ENCODE measurements around the gene CHST15.

CHST15 gene

GRCh38 chr10:123995461-123996131, 97.8 kb downstream of the CHST15 start:
- H3K9ac ChIP-seq = peak overlapping the region; percentile 56; the same call in 1 of the 2 replicates
- no peaks in the 10 kb centered on the region for H4K20me1 ChIP-seq (ENCODE audit: insufficient read depth)
- peak overlapping the region; percentile 50 for H2AFZ ChIP-seq (ENCODE audit: low read depth)
- no peak overlapping the region for H3K4me3 ChIP-seq (IDR thresholded peaks at IDR 0.05; ENCODE audit: insufficient read depth, low read depth, low read length)
- peak overlapping the region; percentile 93 for H3K27ac ChIP-seq
- peak; percentile 55 for TF ChIP-seq CTCF (conservative IDR thresholded peaks at IDR 0.05; ENCODE audit: low read depth, low read length)
- H3K4me1 ChIP-seq (ENCODE audit: low read depth, poor library complexity, severe bottlenecking) = peaks cover 58% of the 10 kb centered on the region
- H3K27me3 ChIP-seq (ENCODE audit: insufficient read depth, low read depth) = no peaks in the 10 kb centered on the region
- H3K36me3 ChIP-seq (ENCODE audit: insufficient read depth) = no peaks in the 10 kb centered on the region
- H3K79me2 ChIP-seq (ENCODE audit: insufficient read depth, low read depth) = no peaks in the 10 kb centered on the region
- H3K4me2 ChIP-seq = peak overlapping the region; percentile 91

- peak overlapping the region; percentile 93 for H3K27ac ChIP-seq
Measured at GRCh38 chr10:123995082-123995460, 98.3 kb downstream of the CHST15 start.

GRCh38 chr10:123994417-123995081, 98.8 kb downstream of the CHST15 start:
- no peaks in the 10 kb centered on the region for H3K27me3 ChIP-seq (ENCODE audit: insufficient read depth, low read depth)
- H4K20me1 ChIP-seq (ENCODE audit: insufficient read depth) = no peaks in the 10 kb centered on the region
- TF ChIP-seq CTCF (conservative IDR thresholded peaks at IDR 0.05; ENCODE audit: low read depth, low read length) = peak; percentile 95
- peak overlapping the region; percentile 91 for H3K4me2 ChIP-seq
- no peaks in the 10 kb centered on the region for H3K79me2 ChIP-seq (ENCODE audit: insufficient read depth, low read depth)
- peak overlapping the region; percentile 93 for H3K27ac ChIP-seq
- H3K4me3 ChIP-seq (IDR thresholded peaks at IDR 0.05; ENCODE audit: insufficient read depth, low read depth, low read length) = no peak overlapping the region
- H3K36me3 ChIP-seq (ENCODE audit: insufficient read depth) = no peaks in the 10 kb centered on the region
- peak overlapping the region; percentile 52; the same call in 1 of the 2 replicates for H2AFZ ChIP-seq (ENCODE audit: low read depth)
- peaks cover 49% of the 10 kb centered on the region for H3K4me1 ChIP-seq (ENCODE audit: low read depth, poor library complexity, severe bottlenecking)
- H3K9ac ChIP-seq = peak overlapping the region; percentile 56; the same call in 1 of the 2 replicates

More at GRCh38 chr10:123995082-123995460, 98.3 kb downstream of the CHST15 start:
- H2AFZ ChIP-seq (ENCODE audit: low read depth) = peak overlapping the region; percentile 50; the same call in 1 of the 2 replicates
- H3K9ac ChIP-seq = peak overlapping the region; percentile 56; the same call in 1 of the 2 replicates
- no peak overlapping the region for H3K4me3 ChIP-seq (IDR thresholded peaks at IDR 0.05; ENCODE audit: insufficient read depth, low read depth, low read length)
- H4K20me1 ChIP-seq (ENCODE audit: insufficient read depth) = no peaks in the 10 kb centered on the region
- H3K27me3 ChIP-seq (ENCODE audit: insufficient read depth, low read depth) = no peaks in the 10 kb centered on the region
- H3K36me3 ChIP-seq (ENCODE audit: insufficient read depth) = no peaks in the 10 kb centered on the region
- peak overlapping the region; percentile 91 for H3K4me2 ChIP-seq
- no peak for TF ChIP-seq CTCF (conservative IDR thresholded peaks at IDR 0.05; ENCODE audit: low read depth, low read length)
- H3K79me2 ChIP-seq (ENCODE audit: insufficient read depth, low read depth) = no peaks in the 10 kb centered on the region
- H3K4me1 ChIP-seq (ENCODE audit: low read depth, poor library complexity, severe bottlenecking) = peaks cover 53% of the 10 kb centered on the region

DNA sequence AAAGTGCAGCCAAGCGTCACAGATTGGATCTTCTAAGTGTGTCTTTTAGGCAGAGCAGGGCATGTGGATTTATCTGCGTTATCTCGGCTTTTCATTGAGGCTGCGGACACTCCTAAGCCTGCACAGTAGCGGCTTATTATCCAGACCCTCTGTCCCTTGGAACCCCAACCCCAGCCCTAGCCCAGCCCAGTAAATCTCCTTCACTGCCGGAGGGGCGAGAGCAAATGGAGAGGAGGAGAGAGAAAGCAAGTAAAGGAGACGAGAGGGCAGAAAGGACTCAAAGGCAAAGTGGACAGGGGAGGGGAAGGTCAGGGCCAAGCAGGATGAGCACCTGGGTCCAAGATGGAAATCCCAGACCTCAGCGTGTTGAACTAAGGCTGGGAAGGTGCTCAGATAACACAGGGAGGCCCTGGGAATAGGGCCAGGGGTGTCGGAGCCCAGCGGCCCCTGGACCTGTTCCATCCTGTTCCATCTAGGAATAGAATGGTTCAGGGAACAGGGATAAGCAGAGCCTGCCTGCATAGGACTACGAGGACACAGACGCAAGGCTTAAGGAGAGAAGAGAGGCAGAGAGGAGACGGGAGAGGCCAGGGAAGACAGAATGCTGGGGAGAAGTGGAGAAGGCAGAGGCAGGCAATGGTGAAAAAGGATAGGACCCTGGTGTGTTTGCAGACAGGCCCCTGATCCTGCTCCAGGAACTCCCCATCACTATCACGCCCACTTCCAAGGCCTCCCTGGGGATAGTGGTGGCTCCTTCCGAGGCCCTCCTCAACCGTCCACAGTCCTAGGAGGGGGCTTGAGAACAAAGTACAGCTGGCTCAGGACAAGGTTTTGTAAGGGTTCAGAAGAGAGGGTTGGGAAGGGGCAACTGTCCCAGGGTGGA, 99.6 kb downstream of the CHST15 start:
- H3K4me3 ChIP-seq (IDR thresholded peaks at IDR 0.05; ENCODE audit: insufficient read depth, low read depth, low read length) = no peak overlapping the region
- no peak overlapping the region for H3K9ac ChIP-seq
- H3K4me1 ChIP-seq (ENCODE audit: low read depth, poor library complexity, severe bottlenecking) = peaks cover 41% of the 10 kb centered on the region
- H3K79me2 ChIP-seq (ENCODE audit: insufficient read depth, low read depth) = no peaks in the 10 kb centered on the region
- no peak overlapping the region for H3K27ac ChIP-seq
- H3K36me3 ChIP-seq (ENCODE audit: insufficient read depth) = no peaks in the 10 kb centered on the region
- H3K27me3 ChIP-seq (ENCODE audit: insufficient read depth, low read depth) = no peaks in the 10 kb centered on the region
- peak overlapping the region; percentile 91 for H3K4me2 ChIP-seq
- TF ChIP-seq CTCF (conservative IDR thresholded peaks at IDR 0.05; ENCODE audit: low read depth, low read length) = no peak
- no peaks in the 10 kb centered on the region for H4K20me1 ChIP-seq (ENCODE audit: insufficient read depth)
- peak overlapping the region; percentile 52; the same call in 1 of the 2 replicates for H2AFZ ChIP-seq (ENCODE audit: low read depth)
